Activated CD8-positive, alpha-beta memory T cell treated with anti-CD3 and anti-CD28 coated beads, Interleukin-2, amount 10 ng/mL, durations not matched to agents 7 days and 5 days (primary cell): ENCODE results near the gene STARD3NL. TPM values are rescaled to one million over a fixed set of nuclear protein-coding genes. Genes with fewer than 3 reads are reported as not detected.

Source experiments
- ATAC-seq: fragments of 150-1000 bp; cut with Tn5 transposase; one replicate; pipeline ENCODE4 v1.10.0; 2021; ENCODE audit warnings: moderate library complexity
- CTCF ChIA-PET: fragments of 350-600 bp; sonication (Branson Sonifier 250); formaldehyde crosslinking; loops from one replicate; lab custom pipeline; 2021; ENCODE audit warnings: antibody characterized with exemption; lab: Charles Lee
- DNase-seq: peaks from one replicate; pipeline ENCODE4 v3.0.0-alpha.2; 2020
- H3K27ac Mint-ChIP-seq: one replicate; pipeline ENCODE4 v1.8.0; 2021; ENCODE audit warnings: mild to moderate bottlenecking, mixed read lengths
- H3K27me3 Mint-ChIP-seq: one replicate; pipeline ENCODE4 v1.8.0; 2021; ENCODE audit warnings: mixed read lengths
- H3K36me3 Mint-ChIP-seq: one replicate; pipeline ENCODE4 v1.8.0; 2021; ENCODE audit warnings: mild to moderate bottlenecking, mixed read lengths
- H3K4me1 Mint-ChIP-seq: one replicate; pipeline ENCODE4 v1.8.0; 2021; ENCODE audit warnings: mixed read lengths
- H3K4me3 Mint-ChIP-seq: one replicate; pipeline ENCODE4 v1.8.0; 2021; ENCODE audit warnings: mild to moderate bottlenecking, moderate library complexity, mixed read lengths
- H3K9me3 Mint-ChIP-seq: one replicate; pipeline ENCODE4 v1.8.0; 2022; ENCODE audit warnings: low read depth, mixed read lengths
- total RNA-seq, 2 experiments: library from RNA; stranded (reverse); gene quantifications; one replicate each; pipeline ENCODE4 v1.2.3, GENCODE V29; 2021

STARD3NL gene
- total RNA-seq, 2 experiments from 2014 or later, result 31.9 to 40.0 TPM

DNA sequence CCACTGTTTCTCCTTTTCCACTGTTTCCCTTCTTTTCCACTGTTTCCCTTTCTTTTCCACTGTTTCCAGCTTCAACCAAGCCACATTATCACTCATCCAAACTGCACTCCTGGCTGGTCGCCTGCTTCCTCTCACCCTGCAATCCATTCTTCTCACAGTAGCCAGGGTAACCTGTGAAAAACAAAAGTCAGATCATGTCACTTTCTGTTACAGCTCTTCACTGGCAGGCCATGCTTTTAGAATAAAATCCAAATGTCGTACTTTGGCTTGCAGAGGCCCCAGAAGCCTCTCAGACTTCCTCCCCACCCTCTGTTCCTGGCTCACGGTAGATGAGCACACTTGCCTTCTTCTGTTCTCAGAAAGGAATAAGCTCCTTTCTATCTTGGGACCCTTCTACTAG lies 33.9 kb downstream of the STARD3NL start:
- Mint-ChIP-seq H3K36me3 (peaks cover 32% of the 10 kb centered on the region), H3K4me3 (no peak overlapping the region), H3K27me3 (no peaks in the 10 kb centered on the region), H3K9me3 (no peaks in the 10 kb centered on the region), H3K27ac (no peak overlapping the region), H3K4me1 (peaks cover 19% of the 10 kb centered on the region)
- no peak for DNase-seq
- CTCF ChIA-PET, result interaction anchor here (0.8 to 5.4 kb wide), 4 partner anchors 15 to 157 kb away, joined by 3 to 45 read pairs (median 4); no protein-coding TSS in a partner anchor
- no peak for ATAC-seq

- Mint-ChIP-seq H3K4me3 (no peak overlapping the region), H3K27me3 (no peaks in the 10 kb centered on the region)
Measured at GRCh38 chr7:38215115-38215514, 37.1 kb downstream of the STARD3NL start.

GRCh38 chr7:38215735-38216670 lies 38.0 kb downstream of the STARD3NL start:
- no peaks in the 10 kb centered on the region for H3K9me3 Mint-ChIP-seq
- DNase-seq, result peak; percentile 90
- peak overlapping the region; percentile 91 for H3K27ac Mint-ChIP-seq
- H3K36me3 Mint-ChIP-seq, result peaks cover 37% of the 10 kb centered on the region
- ATAC-seq, result peak; percentile 65
- H3K4me3 Mint-ChIP-seq, result peak overlapping the region; percentile 34
- peaks cover 55% of the 10 kb centered on the region for H3K4me1 Mint-ChIP-seq
- CTCF ChIA-PET, result interaction anchor here (0.8 to 9.7 kb wide), 41 partner anchors 10 to 530 kb away, joined by 3 to 314 read pairs (median 5); partner anchors contain the start of gene STARD3NL
- no peaks in the 10 kb centered on the region for H3K27me3 Mint-ChIP-seq

More at GRCh38 chr7:38215115-38215514, 37.1 kb downstream of the STARD3NL start:
- H3K36me3 Mint-ChIP-seq, result peaks cover 34% of the 10 kb centered on the region
- peaks cover 46% of the 10 kb centered on the region for H3K4me1 Mint-ChIP-seq
- no peak for ATAC-seq
- H3K9me3 Mint-ChIP-seq, result no peaks in the 10 kb centered on the region
- CTCF ChIA-PET, result interaction anchor here (0.9 to 9.7 kb wide), 34 partner anchors 9 to 437 kb away, joined by 3 to 314 read pairs (median 6); partner anchors contain the start of gene STARD3NL
- no peak for DNase-seq
- no peak overlapping the region for H3K27ac Mint-ChIP-seq

- peaks cover 41% of the 10 kb centered on the region for H3K36me3 Mint-ChIP-seq
- DNase-seq, result peak; percentile 56
- peak overlapping the region; percentile 56 for H3K4me3 Mint-ChIP-seq
- peak overlapping the region; percentile 91 for H3K27ac Mint-ChIP-seq
- H3K4me1 Mint-ChIP-seq, result peaks cover 68% of the 10 kb centered on the region
- no peaks in the 10 kb centered on the region for H3K27me3 Mint-ChIP-seq
- CTCF ChIA-PET, result interaction anchor here (1.0 to 9.7 kb wide), 15 partner anchors 10 to 167 kb away, joined by 3 to 314 read pairs (median 49); partner anchors contain the start of gene STARD3NL
- ATAC-seq, result peak; percentile 56
- H3K9me3 Mint-ChIP-seq, result no peaks in the 10 kb centered on the region
Measured at GRCh38 chr7:38217672-38218071, 39.6 kb downstream of the STARD3NL start.

GRCh38 chr7:38220452-38220851 lies 42.4 kb downstream of the STARD3NL start:
- peaks cover 49% of the 10 kb centered on the region for H3K36me3 Mint-ChIP-seq
- no peak for DNase-seq
- H3K4me1 Mint-ChIP-seq, result peaks cover 86% of the 10 kb centered on the region
- H3K9me3 Mint-ChIP-seq, result no peaks in the 10 kb centered on the region
- CTCF ChIA-PET, result interaction anchor here (1.5 to 9.7 kb wide), 9 partner anchors 14 to 154 kb away, joined by 6 to 314 read pairs (median 28); no protein-coding TSS in a partner anchor
- peak overlapping the region; percentile 90 for H3K27ac Mint-ChIP-seq
- peak; percentile 75 for ATAC-seq
- no peaks in the 10 kb centered on the region for H3K27me3 Mint-ChIP-seq
- peak overlapping the region; percentile 60 for H3K4me3 Mint-ChIP-seq

DNA sequence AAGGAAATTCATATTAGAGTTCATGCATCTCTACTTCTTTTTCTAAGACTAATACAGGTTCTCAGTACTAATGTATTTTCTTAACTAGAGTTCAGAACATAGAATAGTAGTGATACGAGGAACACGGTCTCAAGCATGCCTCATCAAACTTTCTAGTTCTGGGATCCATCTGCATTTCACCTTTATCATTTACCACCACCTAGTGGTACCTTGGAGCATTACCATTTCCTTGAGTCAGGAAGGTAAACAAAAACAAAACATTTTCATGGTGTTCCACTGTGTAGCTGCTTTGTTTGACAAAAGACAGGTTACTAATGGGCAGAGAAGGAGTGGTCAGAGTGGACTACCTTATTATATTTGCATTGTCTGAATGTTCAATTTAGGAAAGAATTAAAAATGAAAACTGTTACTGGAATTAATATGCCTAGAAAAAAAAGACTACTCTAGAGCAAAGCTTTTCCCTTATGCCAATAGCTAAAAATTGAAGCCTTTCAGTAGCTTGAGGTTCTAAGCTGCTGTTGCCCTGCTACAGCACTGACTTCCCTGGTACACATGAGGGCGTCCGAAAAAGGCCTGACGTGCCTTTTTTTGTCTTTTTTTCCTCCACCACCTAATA lies 44.5 kb downstream of the STARD3NL start:
- H3K4me3 Mint-ChIP-seq, result no peak overlapping the region
- CTCF ChIA-PET, result interaction anchor here (1.1 to 9.7 kb wide), 15 partner anchors 12 to 164 kb away, joined by 3 to 314 read pairs (median 6); partner anchors contain the start of gene STARD3NL
- peak; percentile 32 for ATAC-seq
- H3K4me1 Mint-ChIP-seq, result peaks cover 80% of the 10 kb centered on the region
- H3K36me3 Mint-ChIP-seq, result peaks cover 51% of the 10 kb centered on the region
- peak overlapping the region; percentile 74 for H3K27ac Mint-ChIP-seq
- H3K9me3 Mint-ChIP-seq, result no peaks in the 10 kb centered on the region
- DNase-seq, result no peak
- H3K27me3 Mint-ChIP-seq, result no peaks in the 10 kb centered on the region

DNA sequence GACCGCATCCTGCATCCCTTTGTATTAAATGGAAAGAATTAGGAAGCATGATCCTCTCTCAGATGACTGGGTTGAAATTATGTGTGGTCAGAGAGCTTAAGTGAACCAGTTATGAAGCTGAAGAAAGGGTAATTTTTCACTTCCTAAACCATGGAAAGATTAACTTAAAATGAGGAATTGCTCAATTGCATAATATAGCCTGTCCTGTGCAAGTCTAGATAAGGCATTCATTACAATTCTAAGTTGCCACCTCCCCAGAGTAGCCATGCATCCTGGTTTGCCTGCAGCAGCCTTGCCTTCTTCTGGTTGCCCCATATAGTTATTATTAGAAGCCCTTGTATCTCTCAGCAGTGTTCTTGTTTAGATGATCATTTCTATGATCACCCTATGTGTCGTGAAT lies 45.3 kb downstream of the STARD3NL start:
- CTCF ChIA-PET, result interaction anchor here (1.1 to 9.7 kb wide), 13 partner anchors 11 to 305 kb away, joined by 3 to 314 read pairs (median 23); partner anchors contain the start of gene STARD3NL
- H3K27me3 Mint-ChIP-seq, result no peaks in the 10 kb centered on the region
- peak overlapping the region; percentile 31 for H3K27ac Mint-ChIP-seq
- H3K4me1 Mint-ChIP-seq, result peaks cover 77% of the 10 kb centered on the region
- H3K36me3 Mint-ChIP-seq, result peaks cover 49% of the 10 kb centered on the region
- DNase-seq (no peak), ATAC-seq (no peak)
- H3K9me3 Mint-ChIP-seq, result no peaks in the 10 kb centered on the region
- no peak overlapping the region for H3K4me3 Mint-ChIP-seq

DNA sequence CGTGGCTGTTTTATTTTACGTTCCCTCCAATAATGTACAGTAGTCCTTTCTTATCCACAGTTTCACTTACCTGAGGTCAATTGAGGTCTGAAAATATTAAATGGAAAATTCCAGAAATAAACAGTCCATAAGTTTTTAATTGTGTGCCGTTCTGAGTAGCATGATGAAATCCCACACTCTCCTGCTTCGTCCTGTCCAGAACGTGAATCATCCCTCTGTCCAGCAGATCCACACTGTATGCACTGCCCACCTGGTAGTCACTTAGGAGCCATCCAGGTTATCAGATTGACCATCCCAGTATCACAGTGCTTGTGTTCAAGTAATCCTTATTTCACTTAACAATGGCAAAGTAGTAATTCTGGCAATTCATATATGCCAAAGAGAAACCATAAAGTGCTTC lies 46.3 kb downstream of the STARD3NL start:
- CTCF ChIA-PET, result interaction anchor here (9.7 kb wide), 1 partner anchor 112 kb away, joined by 157 read pairs; no protein-coding TSS in a partner anchor
- Mint-ChIP-seq H3K27me3 (no peaks in the 10 kb centered on the region), H3K4me3 (no peak overlapping the region), H3K36me3 (peaks cover 50% of the 10 kb centered on the region), H3K27ac (peak overlapping the region; percentile 52), H3K4me1 (peaks cover 77% of the 10 kb centered on the region), H3K9me3 (no peaks in the 10 kb centered on the region)
- no peak for ATAC-seq
- DNase-seq, result no peak

- H3K27ac Mint-ChIP-seq, result peak overlapping the region; percentile 70
- H3K9me3 Mint-ChIP-seq, result no peaks in the 10 kb centered on the region
- H3K36me3 Mint-ChIP-seq, result peaks cover 48% of the 10 kb centered on the region
- DNase-seq, result no peak
- H3K4me1 Mint-ChIP-seq, result peaks cover 80% of the 10 kb centered on the region
- CTCF ChIA-PET, result interaction anchor here (4.6 kb wide), 2 partner anchors 12 to 140 kb away, joined by 40 to 49 read pairs; no protein-coding TSS in a partner anchor
- H3K27me3 Mint-ChIP-seq, result no peaks in the 10 kb centered on the region
- no peak overlapping the region for H3K4me3 Mint-ChIP-seq
- no peak for ATAC-seq
Measured at GRCh38 chr7:38229386-38229785, 51.3 kb downstream of the STARD3NL start.

DNA sequence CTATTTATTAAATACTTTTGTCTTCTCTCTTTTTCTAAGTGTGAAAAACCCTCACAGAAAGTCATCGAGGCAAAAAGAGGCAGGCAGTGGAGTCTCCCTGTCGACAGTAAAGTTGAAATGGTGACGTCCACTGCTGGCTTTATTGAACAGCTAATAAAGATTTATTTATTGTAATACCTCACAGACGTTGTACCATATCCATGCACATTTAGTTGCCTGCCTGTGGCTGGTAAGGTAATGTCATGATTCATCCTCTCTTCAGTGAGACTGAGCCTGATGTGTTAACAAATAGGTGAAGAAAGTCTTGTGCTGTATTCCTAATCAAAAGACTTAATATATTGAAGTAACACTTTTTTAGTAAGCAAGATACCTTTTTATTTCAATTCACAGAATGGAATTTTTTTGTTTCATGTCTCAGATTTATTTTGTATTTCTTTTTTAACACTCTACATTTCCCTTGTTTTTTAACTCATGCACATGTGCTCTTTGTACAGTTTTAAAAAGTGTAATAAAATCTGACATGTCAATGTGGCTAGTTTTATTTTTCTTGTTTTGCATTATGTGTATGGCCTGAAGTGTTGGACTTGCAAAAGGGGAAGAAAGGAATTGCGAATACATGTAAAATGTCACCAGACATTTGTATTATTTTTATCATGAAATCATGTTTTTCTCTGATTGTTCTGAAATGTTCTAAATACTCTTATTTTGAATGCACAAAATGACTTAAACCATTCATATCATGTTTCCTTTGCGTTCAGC lies 52.0 kb downstream of the STARD3NL start:
- DNase-seq, result no peak
- peaks cover 46% of the 10 kb centered on the region for H3K36me3 Mint-ChIP-seq
- H3K27ac Mint-ChIP-seq, result peak overlapping the region; percentile 70
- peaks cover 85% of the 10 kb centered on the region for H3K4me1 Mint-ChIP-seq
- no peaks in the 10 kb centered on the region for H3K9me3 Mint-ChIP-seq
- no peaks in the 10 kb centered on the region for H3K27me3 Mint-ChIP-seq
- H3K4me3 Mint-ChIP-seq, result no peak overlapping the region
- ATAC-seq, result no peak
- CTCF ChIA-PET, result interaction anchor here (4.6 kb wide), 2 partner anchors 13 to 139 kb away, joined by 40 to 49 read pairs; no protein-coding TSS in a partner anchor

DNA sequence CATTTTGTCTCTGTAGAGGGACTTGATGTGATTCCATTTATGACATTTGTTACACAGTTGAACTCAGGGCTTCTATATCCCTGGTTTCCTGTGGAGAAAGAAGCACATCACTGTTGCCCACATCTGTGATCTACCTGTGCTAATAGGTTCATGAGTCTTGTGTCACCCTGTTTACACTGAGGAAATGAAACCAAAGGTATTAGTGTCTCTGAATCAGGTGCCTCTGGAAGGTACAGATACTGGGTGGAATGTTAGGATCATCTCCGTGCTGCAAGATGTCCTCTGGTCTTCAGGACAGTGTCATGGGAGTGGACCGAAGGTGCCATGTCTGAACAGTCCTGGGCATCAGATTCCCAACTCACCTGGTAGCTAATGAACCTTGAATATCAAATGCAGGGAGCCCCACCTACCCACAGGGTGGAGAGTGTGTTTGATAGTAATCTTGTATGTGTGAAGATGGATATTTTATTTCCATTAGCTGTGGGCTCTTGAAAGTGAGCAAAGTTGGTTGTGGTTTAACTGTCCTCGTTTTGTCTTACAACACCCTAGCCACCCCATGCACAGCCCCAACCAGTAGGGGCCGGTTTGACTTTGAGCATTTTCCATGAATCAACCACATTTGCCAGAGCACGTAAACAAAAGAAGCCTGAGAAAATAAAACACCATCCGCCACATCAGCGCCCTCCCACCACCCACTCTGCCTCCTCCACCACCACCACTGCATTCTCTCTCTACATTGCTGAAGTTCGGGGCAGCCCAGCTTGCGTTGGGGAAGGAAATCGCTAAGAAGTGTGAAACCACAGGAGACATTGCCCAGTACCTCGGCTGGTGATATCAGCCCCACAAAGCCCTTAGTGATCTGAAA lies 54.7 kb downstream of the STARD3NL start:
- CTCF ChIA-PET, result interaction anchor here (1.0 to 7.6 kb wide), 7 partner anchors 13 to 136 kb away, joined by 3 to 104 read pairs (median 4); no protein-coding TSS in a partner anchor
- Mint-ChIP-seq H3K36me3 (peaks cover 57% of the 10 kb centered on the region), H3K4me3 (peak overlapping the region; percentile 55)

More for the DNA sequence above, 54.7 kb downstream of the STARD3NL start:
- Mint-ChIP-seq H3K4me1 (peaks cover 91% of the 10 kb centered on the region), H3K27ac (peak overlapping the region; percentile 96), H3K27me3 (no peaks in the 10 kb centered on the region), H3K9me3 (no peaks in the 10 kb centered on the region)
- DNase-seq, result peak; percentile 95
- peak; percentile 80 for ATAC-seq
